ENCODE results near the gene PRR33.
"Not testable (repeated sequence)": the region's sequence is repeated elsewhere in the genome, so short reads cannot be mapped to it uniquely, and the experiment has no call there.

The PRR33 gene

GRCh38 chr11:1874441-1875092 is 17.1 kb downstream of the PRR33 start:
- DNase-seq, result not testable (repeated sequence)

DNA sequence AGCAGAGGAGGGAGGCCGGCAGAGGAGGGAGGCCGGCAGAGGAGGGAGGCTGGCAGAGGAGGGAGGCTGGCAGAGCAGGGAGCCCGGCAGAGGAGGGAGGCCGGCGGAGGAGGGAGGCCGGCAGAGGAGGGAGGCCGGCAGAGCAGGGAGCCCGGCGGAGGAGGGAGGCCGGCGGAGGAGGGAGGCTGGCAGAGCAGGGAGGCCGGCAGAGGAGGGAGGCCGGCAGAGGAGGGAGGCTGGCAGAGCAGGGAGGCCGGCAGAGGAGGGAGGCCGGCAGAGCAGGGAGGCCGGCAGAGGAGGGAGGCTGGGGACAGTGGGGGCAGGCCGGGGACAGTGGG is 17.9 kb downstream of the PRR33 start:
- not testable (repeated sequence) for DNase-seq

DNA sequence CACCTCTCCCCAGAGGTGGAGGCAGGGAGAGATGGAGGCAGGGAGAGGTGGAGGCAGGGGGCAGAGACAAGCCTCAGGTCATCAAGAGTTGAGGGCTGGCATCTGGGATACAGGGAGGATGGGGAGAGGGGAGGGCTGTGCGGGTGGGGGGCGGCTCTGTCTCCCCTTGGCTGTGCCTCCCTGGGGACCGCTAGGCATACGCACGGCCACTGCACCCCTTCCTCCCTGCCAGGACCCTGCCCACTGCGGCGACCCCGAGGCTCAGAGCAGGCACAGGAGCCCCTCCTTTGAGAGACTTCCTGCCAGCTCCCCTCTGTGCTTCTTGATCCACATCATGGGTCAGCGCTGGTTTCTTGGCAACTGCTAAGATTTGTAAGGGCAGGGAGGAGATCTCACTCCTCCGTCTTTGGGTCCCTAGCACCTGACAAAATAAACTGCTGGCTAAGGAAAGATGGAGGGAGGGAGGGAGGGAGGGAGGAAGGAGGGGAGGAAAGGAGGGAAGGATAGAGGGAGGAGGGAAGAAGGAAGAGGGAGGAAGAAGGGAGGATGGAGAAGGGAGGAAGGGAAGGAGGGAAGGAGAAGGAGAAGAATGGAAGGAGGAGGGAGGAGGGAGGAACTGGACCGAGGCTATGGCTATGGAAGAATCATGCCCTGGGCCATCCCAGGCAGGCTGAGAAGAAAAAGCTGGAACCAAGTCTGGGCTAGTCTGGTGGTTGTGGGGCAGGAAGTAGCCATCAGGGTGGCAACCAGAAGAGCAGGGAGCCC is 18.5 kb downstream of the PRR33 start:
- no peak for DNase-seq

- DNase-seq, result no peak
Observed at GRCh38 chr11:1872267-1872985, 19.3 kb downstream of the PRR33 start.

DNA sequence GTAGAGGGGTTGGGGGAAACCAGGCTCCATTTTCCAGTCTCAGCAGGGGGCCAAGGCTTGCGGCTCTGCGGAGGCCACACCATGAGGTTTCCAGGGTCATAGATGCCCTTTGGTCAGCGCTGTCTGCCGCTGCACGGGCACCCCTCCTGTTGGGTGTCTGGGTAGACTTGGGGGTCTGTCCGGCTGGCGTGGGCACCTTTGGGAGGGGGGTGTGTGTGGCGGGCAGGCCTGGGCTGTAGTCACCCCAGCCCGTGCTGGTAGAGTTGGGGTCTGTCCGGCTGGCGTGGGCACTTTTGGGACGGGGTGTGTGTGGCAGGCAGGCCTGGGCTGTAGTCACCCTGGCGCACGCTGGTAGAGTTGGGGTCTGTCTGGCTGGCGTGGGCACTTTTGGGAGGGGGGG is 20.2 kb downstream of the PRR33 start:
- DNase-seq, result no peak

DNA sequence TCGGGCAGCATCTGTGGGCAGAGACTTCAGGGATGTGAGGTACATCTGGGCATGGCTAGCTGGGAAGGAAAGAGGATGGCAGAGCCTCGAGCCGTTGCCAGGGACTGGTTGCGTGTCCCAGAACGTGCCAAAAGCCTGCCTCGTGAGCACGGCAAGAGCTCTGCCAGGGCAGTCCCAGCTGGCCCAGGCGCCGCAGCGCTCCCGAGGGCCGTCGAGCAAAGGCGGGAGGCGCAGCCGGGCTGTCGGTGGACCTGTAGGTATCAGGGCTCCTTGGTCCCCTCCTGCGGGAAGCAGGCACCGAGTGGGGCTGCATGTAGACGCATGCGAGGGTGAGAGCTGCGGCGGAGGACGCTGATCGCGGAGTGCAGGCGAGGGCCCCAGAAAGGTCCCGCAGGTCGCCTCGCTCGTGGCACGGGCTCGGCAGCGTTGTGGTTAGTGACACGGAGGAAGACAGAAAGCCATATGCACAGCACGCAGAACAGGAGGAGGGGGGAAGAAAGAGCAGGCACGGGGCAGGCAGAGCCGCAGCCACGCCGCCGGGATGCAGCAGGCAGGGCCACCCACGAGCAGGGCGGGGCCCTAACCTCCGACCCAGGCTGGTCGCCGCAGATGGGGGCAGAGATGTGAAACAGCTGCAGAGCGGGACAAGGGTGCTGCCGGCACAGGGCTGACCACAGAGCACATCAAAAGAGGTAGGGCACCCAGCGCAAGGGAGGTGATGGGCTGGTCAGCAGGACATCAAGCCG is 20.8 kb downstream of the PRR33 start:
- peak; percentile 37 for DNase-seq

- DNase-seq, result no peak
Observed at GRCh38 chr11:1870326-1870696, 21.4 kb downstream of the PRR33 start.

DNA sequence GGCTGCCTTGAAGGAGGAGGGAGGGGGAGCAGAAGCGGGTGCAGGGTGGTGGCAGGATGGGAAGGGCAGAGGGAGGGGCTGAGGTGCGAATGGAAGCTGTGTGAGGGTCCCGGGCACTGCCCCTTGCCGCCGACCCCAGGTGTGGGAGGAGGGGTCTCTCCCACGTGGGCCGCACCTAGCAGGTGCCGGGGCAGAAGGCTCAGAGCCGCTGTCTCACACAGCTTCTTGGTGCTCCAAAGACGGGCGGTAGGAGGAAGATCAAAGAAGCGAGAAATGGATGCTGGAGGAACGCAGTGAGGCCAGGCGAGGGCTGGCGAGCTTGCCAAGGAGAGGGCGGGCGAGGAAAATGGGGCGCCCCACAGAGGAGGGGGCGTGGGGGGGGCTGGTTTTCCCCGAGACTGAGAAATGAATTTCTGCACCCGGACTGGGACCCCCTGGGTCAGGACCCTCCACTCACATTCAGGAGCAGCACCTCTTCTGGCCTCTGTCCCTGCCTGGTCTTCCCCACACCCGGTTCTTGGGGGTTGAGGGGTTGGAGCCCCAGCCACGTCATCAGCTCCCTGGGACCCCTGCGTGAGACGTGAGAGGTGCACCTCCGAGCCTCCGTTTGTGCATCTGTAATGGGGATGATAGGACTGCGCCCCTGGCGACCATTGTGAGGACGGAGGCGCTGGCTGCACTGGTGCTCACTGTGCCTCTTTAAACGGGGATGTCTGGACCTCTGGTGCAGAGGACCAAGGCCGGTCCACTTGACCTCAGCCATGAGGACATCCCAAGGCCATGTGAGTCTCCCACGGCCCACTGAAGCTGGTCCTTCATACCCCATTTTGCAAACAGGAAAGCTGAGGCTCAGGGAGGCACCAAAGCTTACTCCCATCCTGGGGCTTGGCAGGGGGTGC is 22.0 kb downstream of the PRR33 start:
- DNase-seq, result no peak

- no peak for DNase-seq
Observed at GRCh38 chr11:1868636-1869291, 22.9 kb downstream of the PRR33 start.

- DNase-seq, result no peak
Observed at GRCh38 chr11:1868056-1868635, 23.5 kb downstream of the PRR33 start.

GRCh38 chr11:1867381-1867780 is 24.3 kb downstream of the PRR33 start:
- DNase-seq, result no peak

DNA sequence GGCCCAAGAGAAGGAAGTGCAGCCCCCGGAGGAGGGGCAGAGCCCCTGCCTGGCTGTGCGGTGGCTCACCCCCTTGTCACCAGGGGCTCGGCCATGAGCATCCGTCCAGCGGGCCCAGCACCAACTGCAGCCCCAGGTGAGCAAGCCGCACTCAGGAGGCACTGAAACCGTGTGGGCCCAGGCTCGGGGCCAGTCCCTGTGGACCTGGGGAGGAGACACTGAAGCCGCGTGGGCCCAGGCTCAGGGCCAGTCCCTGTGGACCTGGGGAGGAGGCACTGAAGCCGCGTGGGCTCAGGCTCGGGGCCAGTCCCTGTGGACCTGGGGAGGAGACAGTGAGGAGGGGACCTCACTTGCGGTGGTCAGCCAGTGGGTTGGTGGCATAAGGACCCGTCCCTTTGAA is 24.9 kb downstream of the PRR33 start:
- no peak for DNase-seq

- no peak for DNase-seq
Observed at GRCh38 chr11:1866226-1866625, 25.5 kb downstream of the PRR33 start.

DNA sequence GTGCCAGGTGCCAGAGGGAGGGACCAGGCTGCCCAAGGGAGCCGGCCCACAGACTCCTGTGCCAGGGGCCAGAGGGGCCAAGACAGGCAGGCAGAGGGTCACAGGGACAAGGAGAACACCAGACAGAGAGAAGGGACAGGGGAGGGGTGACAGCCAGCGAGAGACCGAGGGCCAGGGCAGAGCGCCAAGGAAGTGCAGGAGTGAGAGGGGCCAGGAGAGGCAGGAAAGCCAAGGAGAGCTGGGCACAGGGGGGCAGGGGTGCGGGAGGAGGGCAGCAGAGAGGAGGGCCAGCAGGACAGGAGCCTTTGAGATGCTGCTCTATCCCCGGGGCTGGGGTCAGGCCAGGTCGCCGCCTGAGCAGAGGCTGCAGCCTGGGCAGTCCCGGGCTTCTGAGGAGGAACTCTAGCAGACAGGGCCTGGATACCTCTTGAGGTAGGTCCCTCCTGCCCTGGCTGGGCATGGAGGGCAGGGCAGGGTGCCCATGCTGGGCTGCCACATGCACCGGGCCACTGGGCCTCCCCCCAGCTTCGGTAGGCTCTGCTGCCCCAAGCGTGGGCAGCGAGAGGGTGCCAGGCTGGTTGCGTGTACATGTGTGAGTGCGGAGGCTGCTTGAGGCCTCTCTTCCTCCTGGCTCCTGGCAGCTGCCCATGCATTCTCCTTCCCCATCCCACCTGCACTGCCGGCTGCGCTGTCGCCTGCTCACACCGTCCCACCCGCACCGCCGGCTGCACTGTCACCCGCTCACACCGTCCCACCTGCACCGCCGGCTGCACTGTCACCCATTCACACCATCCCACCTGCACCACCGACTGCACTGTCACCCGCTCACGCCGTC is 26.6 kb downstream of the PRR33 start:
- no peak for DNase-seq

GRCh38 chr11:1864231-1864630 is 27.5 kb downstream of the PRR33 start:
- DNase-seq, result no peak

DNA sequence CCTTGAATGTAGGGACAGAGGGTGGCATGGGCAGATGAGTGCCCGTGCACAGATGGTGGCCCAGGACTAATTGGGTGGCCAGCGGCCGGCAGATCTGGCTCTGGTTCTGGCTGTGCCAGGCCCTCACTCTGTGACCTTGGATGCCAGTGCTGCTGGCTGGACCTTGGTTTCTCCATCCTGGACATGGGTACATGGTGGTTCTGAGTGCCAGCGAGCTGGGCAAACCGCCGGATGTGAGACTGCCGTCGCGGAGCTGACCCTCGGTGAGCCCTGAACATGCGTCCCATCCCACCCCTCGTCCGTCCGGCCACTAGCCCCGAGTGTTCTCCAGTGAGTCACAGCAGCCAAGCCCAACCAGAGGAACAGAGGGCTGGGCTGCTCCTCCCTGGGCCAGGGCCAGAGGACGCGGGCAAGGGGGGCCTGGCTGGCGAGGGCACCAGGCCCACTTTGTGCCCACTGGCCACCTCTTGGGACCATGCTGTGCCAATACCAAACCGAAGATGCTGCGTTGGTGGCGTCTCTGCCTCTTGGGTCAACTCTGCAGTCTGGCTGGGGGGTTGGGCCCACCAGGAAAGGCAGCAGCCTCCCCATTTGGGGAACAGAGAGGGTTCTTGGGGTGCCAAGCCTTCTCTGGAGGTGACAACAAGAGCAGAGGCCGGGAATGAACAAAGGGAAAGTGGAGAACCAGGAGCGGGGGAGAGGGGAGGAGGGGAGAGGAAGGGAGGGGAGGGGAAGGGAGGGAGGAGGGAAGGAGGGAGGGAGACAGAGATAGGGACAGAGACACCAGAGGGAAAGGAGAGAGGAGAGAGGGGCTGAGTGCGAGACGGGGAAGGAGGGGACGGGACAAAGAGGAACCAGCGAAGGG is 28.1 kb downstream of the PRR33 start:
- peak; percentile 52 for DNase-seq

GRCh38 chr11:1862588-1863351 is 28.9 kb downstream of the PRR33 start:
- no peak for DNase-seq
